ENCODE measurements around the gene DENND6B.

DENND6B gene

DNA sequence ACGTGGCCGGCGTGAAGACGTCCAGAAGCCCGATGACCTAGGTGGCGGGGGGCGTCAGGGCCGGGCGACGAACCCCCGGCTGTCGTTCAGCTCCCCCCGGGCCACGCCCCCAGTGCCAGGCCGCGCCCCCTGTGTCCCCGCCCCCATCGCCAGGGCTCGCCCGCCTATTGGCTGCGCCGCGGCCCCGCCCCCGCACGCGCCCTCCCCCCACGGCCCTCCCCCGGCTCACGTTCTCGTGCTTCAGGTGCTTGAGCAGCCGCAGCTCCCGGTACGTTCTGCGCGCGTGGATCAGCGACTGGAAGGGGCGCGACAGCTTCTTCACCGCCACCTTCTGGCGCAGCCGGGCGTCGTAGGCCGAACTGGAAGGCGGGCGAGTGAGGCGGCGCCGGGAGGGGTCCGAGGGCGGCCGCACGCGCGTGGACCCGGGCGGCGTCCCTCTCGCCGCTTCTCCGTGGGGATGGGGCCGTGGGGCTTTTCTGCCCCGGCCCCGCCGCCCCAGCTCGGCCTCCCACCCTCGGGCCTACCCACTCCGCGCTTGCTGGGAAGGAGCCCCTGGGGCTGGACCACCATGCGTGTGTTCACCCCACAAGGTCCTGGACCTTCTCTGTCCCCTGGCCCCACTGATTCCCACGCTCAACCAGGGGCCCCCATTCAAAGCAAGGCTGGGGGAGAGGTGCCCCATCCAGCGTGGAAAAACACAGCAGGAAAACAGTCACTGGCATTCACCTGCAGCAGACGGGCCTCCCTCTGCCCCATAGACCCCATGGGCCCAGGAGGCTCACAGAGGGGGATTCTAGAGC lies 59.0 kb downstream of the DENND6B start:
- no peak for DNase-seq

GRCh38 chr22:50266994-50267393 lies 59.8 kb downstream of the DENND6B start:
- no peak for DNase-seq

DNA sequence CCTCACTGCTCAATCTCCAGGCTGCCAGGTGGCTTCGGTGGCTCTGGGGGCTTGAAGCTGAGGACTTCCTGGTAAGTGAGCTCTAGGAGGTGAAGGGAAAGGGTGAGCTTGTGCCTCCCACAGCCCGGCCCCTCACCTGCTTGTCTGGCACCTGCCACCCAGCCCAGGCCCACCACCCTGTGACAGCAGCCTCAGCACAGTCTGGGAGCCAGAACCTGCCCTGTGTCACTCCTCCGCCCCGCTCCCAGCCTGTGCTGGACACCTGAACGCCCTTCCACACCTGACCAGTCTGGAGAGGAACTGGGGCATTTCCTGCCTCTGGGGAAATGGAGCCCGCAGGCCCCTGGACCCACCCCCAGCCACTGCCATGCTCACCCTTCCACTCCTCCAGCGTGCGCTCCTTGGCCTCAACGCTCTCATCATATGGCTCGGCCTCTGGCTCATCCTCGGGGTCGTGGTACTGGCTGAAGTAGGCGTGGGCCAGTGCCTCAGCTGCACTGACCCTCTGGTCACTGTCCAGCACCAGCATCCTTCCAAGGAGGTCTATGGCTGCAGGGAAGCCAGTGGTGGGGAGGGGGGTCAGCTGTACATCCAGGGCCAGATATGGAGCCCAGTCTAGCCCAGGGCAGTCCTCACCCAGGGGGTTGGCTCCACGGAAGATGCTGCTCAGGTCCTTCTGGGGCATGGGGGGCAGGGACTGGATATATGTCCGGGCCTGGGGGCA lies 61.7 kb downstream of the DENND6B start:
- DNase-seq: no peak

DNA sequence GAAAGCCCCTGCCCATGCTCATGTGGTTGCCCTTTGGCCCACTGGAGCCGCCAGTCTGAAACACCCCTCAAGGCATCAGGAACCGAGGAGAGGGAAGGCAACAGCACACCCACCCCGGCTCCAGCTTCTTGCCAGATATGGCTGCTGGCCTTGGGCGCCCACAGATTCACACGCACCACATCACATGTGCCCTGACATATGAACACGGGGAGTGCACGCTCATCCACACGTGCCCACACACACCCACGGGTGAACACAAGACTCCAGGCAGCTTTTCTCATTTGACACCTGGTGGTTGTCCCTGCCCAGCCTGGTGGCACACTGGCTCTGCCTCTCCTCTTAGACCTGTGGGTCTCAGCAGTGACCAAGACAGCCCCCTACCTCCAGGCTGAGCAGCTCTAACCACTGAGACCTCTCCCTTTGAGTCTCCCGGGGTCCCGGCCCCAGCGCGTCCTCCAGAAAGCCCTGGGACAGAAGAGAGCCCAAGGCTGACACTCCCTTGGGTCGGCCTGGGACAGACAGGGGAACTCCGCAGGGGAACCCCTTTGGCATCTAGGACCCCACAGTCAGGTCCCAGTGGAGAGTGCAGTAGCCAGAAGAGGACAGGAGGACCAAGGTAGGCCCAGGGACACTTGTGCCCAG lies 62.6 kb downstream of the DENND6B start:
- DNase-seq: no peak

DNA sequence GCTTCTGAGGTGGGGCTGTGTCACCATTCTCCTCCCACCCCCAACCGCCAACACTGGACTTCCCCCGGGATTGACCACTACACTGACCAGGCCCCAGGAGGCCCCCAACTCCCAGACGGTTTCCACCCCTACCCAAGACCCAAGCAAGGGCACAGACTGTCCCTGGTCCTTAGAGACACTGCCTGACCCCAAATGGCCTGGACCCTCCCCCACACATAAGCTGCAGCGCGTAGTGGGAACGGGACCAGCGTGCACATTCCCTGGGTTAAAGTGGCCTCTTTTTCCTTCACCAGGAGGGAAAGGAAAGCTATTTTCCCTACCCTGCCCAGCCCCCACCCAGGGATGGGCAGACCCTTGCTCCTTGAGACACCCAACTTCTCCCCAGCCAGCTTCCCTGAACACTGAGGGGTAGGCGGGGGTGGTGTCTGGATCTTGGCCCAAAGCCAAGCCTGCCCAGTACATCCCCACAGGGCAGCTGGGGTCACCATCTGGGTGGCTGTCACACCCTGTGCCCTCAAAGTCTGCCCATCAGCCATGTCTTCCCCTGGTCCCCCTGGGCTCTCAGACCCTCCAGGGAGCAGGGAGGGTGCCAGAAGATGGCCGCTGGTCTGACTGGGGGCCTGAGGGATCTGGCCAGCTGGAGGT lies 63.7 kb downstream of the DENND6B start:
- DNase-seq: no peak

DNA sequence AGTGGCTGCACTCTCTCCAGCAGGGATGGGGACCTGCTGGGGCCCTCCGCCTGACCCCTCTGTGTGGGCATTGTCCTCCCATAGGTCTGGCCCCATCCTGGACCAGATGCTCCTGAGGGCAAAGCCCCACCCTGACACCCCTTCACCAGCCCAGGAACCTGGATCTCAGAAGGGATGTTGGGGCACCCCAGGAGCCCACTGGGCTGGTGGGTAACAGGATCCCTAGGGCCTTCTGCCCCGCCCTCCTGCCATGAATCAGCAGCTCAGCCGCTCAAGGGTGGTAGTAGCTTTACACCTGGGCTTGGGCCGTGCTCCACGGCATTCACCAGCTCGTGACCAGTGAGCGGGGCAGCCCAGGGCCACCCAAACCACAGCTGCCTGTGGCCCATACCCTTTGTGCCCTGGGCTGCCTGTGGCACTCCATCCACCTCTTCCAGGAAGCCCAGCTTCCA lies 64.3 kb downstream of the DENND6B start:
- no peak for DNase-seq

DNA sequence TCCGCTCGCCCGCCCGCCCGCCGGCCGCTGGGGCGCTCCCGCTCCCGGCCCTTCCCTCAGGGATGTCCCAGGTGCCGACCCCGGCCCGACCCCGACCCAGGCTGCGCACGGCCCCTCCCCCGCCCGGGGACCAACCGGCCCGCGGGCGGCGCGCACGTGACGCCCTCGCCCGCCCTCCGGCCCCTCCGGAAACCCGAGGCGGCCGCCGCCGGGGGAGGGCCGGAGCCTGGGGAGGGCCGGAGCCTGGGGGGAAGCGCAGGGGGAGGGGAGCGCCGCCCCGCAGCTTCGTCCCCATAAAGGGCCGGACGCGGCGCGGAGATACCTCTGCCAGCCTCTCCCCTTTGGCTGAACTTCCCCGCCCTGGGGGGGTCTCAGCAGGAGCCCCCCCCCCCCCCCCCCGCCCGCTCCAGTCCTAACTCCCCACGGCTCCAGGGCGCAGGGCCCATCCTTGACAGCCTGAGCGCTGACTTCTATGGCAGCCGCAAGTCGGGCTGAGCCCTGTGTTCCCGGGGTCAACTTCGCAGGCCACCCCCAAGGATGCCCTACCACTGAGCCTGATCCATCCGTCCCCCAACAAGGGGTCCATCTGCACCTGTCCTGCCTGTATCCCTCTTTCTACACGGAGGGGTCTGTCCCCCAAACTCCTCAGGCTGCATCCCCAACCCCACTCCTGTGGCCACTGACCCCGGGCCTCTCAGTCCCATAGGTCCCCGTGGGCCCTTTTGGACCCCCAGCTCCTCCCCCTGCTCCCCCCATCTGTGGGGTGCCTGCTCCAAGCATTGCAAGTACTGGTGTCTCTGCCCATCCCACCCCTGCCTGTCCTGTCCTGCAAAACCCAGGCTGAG lies 65.0 kb downstream of the DENND6B start, which contains the start of gene MAPK12:
Gene MAPK12, minus strand, starts transcription at position 69 of the 845 bp plus-strand sequence. CDS start 174 bp downstream, outside the sequence.
- DNase-seq: no peak

DNA sequence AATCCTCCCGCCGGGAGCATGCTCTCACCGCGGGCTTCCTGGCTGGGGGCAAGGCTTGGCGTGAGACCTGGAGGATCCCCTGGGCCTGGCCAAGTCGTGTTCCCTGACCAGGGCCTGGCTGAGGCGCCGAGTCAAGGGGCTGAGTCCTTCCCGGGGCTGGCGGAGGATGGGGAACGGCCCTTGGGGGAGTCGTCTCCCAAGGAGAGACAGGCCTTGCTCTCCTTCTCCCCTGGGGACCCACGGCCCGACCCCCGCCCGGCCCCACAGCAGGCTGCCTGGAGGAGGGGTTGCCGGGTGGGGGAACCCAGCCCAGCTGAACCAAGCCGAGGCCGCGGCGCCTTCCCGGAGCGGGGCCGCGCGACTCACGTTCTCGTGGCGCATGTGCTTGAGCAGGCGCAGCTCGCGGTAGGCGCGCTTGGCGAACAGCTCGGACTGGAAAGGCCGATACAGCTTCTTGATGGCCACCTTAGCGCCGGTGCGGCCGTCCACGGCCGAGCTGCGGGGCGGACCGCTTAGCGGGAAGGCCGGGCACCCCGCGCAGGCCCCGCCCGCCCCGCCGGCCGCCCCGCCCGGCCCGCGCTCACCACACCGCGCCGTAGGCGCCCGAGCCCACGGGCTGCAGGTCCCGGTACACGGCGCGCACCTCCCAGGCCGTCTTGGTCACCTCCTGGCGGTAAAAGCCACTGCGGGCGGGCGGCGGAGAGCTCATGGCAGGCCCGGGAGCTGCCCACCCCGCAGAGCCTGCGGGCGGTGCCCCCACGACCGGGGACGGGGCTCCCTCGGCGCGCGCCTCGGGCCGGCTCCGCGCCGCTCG lies 65.8 kb downstream of the DENND6B start:
- no peak for DNase-seq

- no peak for DNase-seq
Observed at GRCh38 chr22:50260434-50260800, 66.4 kb downstream of the DENND6B start.

- no peak for DNase-seq
Observed at GRCh38 chr22:50259302-50259701, 67.5 kb downstream of the DENND6B start.
